ENCODE results near the gene TMF1. TPM values are rescaled to one million over a fixed set of nuclear protein-coding genes. Genes with fewer than 3 reads are reported as not detected.

The TMF1 gene
- total RNA-seq, 1 donor from 2014 or later = 15.6 TPM

DNA sequence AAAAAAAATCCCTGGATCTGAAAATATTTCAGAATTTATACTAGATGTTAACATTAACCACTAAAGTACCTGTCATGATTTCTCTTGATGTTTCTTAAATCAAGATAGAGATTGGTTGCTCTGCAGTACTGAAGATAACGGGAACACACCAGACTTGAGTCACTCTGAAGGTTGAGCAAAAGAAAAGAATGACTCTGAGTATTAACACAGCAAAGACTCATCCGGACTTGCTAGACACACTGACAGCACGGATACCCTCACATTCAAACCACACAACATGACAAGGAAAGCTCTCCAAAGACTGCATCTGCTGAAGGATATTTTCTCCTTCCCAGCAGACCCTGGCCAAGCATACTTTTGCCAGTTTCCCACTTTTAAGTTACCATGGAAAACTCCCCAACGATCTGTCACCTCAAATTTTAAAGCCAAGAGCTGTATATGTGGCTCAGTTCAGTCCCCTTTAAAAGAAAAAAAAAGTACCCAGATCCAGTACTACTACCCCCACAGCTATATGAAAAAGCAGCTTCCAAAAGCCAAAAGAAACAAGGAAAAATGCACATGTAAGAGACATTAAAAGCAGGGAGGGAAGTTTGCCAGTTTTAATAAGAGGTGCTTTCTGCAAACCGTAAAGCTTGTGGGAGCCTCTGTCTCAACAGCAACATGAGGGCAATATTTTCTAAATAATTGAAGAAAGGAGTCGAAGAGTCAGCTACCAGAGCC lies 46.9 kb downstream of the TMF1 start:
- no peak overlapping the region for H3K4me3 ChIP-seq (ENCODE audit: low read depth, low read length)
- no peak for DNase-seq (ENCODE audit: low read depth)
- TF ChIP-seq, protein P1, sequence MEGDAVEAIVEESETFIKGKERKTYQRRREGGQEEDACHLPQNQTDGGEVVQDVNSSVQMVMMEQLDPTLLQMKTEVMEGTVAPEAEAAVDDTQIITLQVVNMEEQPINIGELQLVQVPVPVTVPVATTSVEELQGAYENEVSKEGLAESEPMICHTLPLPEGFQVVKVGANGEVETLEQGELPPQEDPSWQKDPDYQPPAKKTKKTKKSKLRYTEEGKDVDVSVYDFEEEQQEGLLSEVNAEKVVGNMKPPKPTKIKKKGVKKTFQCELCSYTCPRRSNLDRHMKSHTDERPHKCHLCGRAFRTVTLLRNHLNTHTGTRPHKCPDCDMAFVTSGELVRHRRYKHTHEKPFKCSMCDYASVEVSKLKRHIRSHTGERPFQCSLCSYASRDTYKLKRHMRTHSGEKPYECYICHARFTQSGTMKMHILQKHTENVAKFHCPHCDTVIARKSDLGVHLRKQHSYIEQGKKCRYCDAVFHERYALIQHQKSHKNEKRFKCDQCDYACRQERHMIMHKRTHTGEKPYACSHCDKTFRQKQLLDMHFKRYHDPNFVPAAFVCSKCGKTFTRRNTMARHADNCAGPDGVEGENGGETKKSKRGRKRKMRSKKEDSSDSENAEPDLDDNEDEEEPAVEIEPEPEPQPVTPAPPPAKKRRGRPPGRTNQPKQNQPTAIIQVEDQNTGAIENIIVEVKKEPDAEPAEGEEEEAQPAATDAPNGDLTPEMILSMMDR (conservative IDR thresholded peaks at IDR 0.05; ENCODE audit: low read depth, low read length) = no peak

DNA sequence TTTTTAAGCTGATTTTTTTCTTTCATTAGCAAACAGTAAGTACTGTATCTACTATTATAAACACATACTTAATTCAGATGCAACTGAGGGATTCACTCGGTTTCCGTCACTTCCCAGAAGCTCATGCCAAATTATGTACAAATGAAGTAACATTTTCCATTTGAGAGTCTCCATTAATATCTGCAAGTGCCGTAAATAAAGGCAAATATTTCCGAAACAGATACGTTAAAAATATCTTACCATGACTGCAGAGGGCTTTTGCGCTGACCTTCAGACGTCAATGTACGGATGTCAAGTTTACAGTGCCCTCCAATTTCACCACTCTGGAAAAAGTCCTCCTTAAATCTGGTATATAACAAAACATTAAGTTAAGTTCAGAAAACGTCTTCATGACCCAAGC lies 48.0 kb downstream of the TMF1 start:
- no peak overlapping the region for H3K4me3 ChIP-seq (ENCODE audit: low read depth, low read length)
- DNase-seq (ENCODE audit: low read depth) = no peak
- TF ChIP-seq, protein P1 (conservative IDR thresholded peaks at IDR 0.05; ENCODE audit: low read depth, low read length) = no peak

DNA sequence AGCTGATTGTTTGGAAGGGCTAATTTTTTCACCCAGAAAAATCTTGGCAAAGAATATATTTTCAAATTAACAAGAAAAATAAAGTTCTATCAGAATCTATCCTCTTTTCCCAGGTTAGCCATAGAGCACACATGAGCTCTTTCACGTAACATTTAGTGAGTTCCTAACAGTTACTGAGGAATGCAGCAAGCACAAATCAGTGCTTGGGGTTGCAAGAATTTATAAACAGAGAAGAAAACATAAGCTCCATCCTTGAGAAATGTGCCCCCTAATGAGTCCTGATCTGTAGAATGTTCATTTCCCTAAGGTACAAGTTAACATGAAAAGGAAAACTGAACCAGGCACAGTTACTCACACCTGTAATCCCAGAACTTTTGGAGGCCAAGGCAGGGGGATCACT lies 52.5 kb downstream of the TMF1 start:
- no peak overlapping the region for H3K4me3 ChIP-seq (ENCODE audit: low read depth, low read length)
- no peak for DNase-seq (ENCODE audit: low read depth)
- TF ChIP-seq, protein P1 (conservative IDR thresholded peaks at IDR 0.05; ENCODE audit: low read depth, low read length) = no peak

DNA sequence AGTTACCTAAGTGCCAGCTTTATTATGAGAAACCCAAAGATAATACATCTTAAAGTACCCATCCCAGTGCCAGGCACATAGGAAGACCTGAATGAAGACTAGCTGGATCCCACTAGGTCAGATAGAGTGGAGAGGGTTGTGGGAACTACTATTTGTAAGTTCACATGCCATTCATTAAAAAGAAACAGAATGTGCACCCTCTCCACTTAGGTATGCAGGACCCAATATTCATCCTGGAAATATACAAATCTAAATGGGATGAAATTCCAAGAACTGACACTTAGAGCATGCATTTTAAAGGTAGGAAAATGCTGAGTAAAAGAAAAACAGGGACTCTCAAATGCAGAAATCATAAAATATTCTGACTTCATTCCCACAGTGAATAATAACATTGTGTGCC lies 53.0 kb downstream of the TMF1 start:
- DNase-seq (ENCODE audit: low read depth) = no peak
- TF ChIP-seq, protein P1 (conservative IDR thresholded peaks at IDR 0.05; ENCODE audit: low read depth, low read length) = no peak
- no peak overlapping the region for H3K4me3 ChIP-seq (ENCODE audit: low read depth, low read length)

DNA sequence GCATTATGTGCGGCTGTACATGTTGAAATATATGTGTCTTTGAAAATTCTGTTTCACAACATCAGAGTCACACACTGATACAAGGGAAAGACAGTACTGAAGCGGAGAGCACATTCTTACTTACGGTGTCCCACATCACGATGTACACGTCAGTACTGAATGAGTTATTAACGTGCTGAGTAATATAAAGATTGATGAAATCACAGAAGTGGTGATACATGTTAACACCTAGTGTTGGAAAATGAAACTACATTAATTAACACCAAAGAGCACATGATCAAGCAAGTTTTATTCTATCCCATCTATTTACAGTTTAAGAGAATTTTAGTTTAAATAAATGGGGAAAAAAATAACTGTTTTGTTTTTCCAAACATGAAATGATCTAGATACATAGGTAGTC lies 54.2 kb downstream of the TMF1 start:
- DNase-seq (ENCODE audit: low read depth) = no peak

DNA sequence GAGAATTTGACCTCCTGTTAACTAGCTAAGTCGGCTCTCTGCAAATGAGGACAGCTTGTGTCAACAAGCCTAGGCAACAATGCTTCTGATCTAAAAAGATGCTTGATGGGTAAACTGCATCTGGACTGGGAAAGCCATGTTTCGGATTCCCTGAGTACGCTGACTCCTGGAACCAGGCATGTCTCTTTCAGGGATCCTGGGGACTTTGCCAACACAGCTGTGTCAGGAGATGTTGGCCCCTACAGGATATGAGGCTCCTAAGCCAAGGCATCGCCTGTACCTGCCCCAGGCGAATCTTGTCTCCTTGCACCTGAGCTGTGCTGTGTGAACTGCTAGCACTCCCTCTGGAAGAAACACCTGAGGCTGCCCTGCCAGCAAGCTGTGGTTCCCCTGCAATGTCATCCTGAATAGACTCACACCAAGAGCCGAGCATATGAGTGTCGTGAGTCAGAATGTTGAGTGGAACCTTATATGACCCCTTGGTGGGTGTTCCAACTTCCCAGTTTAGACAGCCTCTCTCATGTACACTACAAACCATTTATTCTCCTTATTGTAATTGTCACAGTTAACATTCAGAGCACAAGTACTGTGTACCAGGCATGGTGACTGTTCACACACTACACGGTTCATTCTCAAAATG lies 55.7 kb downstream of the TMF1 start:
- TF ChIP-seq, protein P1 (conservative IDR thresholded peaks at IDR 0.05; ENCODE audit: low read depth, low read length) = no peak
- H3K4me3 ChIP-seq (ENCODE audit: low read depth, low read length) = no peak overlapping the region
- no peak for DNase-seq (ENCODE audit: low read depth)

More for the DNA sequence above, 54.2 kb downstream of the TMF1 start:
- no peak overlapping the region for H3K4me3 ChIP-seq (ENCODE audit: low read depth, low read length)
- TF ChIP-seq, protein P1 (conservative IDR thresholded peaks at IDR 0.05; ENCODE audit: low read depth, low read length) = no peak

DNA sequence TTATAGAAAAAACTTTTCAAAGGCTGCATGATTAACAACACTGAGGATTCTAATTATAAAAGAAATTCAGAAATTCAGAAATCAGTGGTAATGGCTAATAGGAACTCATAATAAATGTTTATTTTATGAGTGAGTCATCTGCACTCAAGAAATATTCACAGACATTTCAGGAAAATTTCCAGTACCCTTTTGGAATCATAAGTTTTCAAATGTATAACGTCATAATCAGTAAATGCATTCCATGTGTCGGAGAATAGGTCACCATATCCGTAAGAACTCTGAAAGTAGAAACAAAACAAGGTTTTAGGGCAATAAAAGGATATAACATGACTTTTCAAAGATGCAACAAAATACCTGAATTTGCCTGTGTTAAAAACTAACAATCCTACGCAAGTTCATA lies 63.4 kb downstream of the TMF1 start:
- no peak overlapping the region for H3K4me3 ChIP-seq (ENCODE audit: low read depth, low read length)
- TF ChIP-seq, protein P1 (conservative IDR thresholded peaks at IDR 0.05; ENCODE audit: low read depth, low read length) = no peak
- no peak for DNase-seq (ENCODE audit: low read depth)

Measured in epithelial cell of proximal tubule (primary cell).